Right ventricle myocardium superior (tissue), 1 donor: ENCODE results near the gene STAG3. TPM values are rescaled to one million over a fixed set of nuclear protein-coding genes. Genes with fewer than 3 reads are reported as not detected.
"Not testable (repeated sequence)": the region's sequence is repeated elsewhere in the genome, so short reads cannot be mapped to it uniquely, and the experiment has no call there.

Source experiments
- ATAC-seq: fragments of 200-7000 bp; cut with Tn5 transposase; one replicate; pipeline ENCODE4 v1.9.1; 2020; ENCODE audit warnings: mild to moderate bottlenecking; ENCODE audit not compliant: poor library complexity
- DNase-seq: peaks from one replicate; pipeline ENCODE4 v3.0.0-alpha.2; 2020
- intact Hi-C: fragments of 100-400 bp; cut with DNase I; formaldehyde crosslinking; loops from one replicate; pipeline ENCODE4 v1.11.2; 2022
- total RNA-seq: library from RNA; stranded (reverse); fragmentation: NEBNext Ultra II Directional; extraction: Animal tissue kit (Norgen Biotek cat#: 25700); gene quantifications from one replicate; pipeline ENCODE4 v1.2.1, GENCODE V29; 2021
- donor health status: DM: no; HTN: yes; CAD: no; lungs with severe emphysema.

Gene STAG3
- total RNA-seq, 1 donor from 2014 or later, result 0.94 TPM

- DNase-seq (no peak), ATAC-seq (peak; percentile 59)
- intact Hi-C loops, result no loop called here
These were observed 9.8 kb upstream of the STAG3 start for GRCh38 chr7:100167912-100168323.

DNA sequence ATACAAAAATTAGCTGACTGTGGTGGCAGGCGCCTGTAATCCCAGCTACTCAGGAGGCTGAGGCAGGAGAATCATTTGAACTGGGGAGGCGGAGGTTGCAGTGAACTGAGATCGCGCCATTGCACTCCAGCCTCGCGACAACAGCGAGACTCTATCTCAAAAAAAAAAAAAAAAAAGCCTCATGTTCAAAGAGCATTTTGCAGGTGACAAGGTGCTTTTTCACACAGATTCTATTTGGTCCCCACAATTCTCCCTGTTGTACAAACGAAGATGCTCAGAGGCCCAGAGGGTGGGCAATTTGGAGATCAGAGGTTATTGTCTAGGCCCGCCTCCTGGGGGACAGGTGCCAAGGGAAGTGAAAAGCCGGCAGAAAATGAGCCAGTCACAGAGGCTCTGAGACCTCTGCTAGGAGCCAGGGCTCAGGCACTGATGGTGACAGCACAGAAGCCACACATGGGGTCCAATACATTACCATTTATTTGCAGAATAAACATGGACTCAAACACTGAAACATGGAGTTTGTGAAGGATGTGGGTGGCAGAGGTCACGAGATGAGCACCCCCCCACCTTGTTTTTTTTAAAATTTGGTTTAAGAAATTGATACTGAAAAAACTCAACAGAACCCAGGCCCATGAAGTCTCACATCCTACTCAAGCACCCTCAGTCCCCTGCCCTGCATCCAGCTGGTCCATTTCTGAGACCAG, 8.4 kb upstream of the STAG3 start:
- intact Hi-C loops, result no loop called here
- ATAC-seq (no peak), DNase-seq (no peak)

- intact Hi-C loops, result no loop called here
- DNase-seq (no peak), ATAC-seq (no peak)
These were observed 7.4 kb upstream of the STAG3 start for GRCh38 chr7:100170101-100170897.

DNA sequence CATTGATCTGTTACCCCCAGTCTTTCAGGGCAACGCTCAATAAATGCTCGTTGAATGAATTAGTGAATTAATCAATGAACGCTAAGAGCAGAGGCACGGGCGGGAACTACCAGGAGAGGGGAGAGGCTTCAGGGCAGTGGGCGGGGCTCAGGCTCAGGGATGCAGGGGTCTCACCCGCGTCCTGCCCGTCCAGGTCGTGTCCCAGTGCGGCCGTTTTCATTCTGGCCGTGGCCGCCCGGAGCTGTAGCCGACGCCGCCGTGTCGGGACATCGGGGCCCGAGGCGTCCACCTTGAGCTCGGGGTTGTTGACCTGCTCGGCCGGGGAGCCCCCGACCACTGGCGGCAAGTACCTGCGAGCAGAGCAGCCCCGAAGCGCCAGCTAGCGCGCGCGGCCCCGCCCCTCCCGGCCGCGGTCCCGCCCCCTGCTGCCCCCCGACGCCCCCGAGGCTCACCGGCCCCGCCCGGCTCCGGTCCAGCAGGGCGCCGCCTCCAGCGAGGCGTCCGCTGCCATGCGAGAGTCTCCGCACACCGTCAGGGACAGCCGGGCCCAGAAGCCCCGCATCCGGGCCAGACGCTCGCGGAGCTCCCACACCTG, 6.5 kb upstream of the STAG3 start:
- DNase-seq, result no peak

DNA sequence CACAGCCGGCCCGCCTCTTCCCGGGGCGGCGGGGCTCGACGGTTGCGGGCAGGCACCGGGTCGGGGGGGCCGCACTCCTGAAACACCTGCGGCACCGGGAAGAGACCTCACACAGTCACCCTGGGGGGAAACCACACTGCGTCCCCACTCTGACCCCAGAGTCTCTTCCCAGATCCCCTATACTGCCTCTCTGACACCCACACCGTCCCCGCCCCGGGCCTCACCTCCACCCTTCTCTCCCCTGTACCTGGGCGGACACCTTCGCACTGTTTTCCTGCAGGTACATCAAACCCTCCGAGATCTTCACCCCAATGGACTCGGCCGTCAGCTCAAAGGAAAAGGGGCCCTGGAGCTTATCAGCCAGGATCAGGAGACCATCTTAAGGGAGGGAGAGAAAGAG, 5.9 kb upstream of the STAG3 start:
- no peak for DNase-seq
- no peak for ATAC-seq
- intact Hi-C loops, result no loop called here

More for the DNA sequence above, 6.5 kb upstream of the STAG3 start:
- intact Hi-C loops, result no loop called here
- no peak for ATAC-seq

- no peak for DNase-seq
- intact Hi-C loops, result no loop called here
These were observed 3.8 kb upstream of the STAG3 start for GRCh38 chr7:100173806-100174495.

GRCh38 chr7:100174582-100174981, 3.1 kb upstream of the STAG3 start:
- ATAC-seq, result no peak
- intact Hi-C loops, result no loop called here
- DNase-seq, result no peak

More at GRCh38 chr7:100173806-100174495, 3.8 kb upstream of the STAG3 start:
- ATAC-seq, result no peak

DNA sequence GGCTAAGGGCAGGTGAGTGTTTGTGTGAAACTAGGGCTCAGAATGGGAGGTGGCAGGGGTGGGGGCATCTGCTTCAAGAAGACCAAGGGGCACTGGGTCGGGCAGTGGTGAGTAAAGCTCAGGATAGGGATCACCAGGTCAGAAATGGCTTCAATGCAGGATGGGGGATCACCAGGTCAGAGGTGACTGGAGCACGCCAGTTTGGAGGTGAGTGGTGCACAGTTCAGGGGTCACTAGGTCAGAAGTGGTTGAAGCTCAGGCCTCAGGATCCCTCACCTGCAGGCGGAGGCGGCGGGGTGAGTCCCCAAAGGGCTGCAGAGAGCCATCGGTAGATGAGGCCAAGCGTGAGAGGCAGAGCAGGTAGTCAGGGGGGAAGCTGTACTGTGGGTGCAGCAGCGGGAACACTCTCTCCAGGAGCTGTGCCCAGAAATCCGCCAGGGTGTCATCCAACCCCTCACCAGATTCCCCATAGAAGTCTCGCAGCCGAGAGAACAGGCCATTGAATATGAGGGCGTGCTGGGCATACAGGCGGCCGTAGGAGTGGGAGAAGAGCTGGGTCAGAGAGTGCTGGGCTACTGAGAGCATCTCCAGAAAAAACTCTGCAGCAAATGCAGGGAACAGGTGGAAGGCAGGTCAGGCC, 2.3 kb upstream of the STAG3 start:
- no peak for ATAC-seq
- DNase-seq, result no peak
- intact Hi-C loops, result no loop called here

GRCh38 chr7:100176096-100177044, 1.3 kb upstream of the STAG3 start:
- DNase-seq (no peak), ATAC-seq (no peak)
- intact Hi-C loops, result no loop called here

DNA sequence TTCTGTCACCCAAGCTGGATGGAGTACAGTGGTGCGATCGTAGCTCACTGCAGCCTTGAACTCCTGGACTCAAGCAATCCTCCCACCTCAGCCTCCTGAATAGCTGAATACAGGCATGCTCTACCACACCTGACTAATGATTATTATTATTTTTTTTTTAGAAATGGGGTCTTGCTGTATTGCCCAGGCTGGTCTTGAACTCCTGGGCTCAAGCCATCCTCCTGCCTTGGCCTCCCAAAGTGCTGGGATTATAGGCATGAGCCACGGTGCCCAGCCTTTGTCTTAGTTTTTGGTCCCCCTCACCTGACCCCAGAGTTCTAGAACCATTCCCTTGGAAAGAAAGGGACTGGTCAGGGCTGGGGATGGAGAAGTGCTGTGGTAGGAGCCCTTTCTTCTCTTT, 2.4 kb downstream of the STAG3 start:
- intact Hi-C loops, DNase-seq, ATAC-seq: not testable (repeated sequence)

DNA sequence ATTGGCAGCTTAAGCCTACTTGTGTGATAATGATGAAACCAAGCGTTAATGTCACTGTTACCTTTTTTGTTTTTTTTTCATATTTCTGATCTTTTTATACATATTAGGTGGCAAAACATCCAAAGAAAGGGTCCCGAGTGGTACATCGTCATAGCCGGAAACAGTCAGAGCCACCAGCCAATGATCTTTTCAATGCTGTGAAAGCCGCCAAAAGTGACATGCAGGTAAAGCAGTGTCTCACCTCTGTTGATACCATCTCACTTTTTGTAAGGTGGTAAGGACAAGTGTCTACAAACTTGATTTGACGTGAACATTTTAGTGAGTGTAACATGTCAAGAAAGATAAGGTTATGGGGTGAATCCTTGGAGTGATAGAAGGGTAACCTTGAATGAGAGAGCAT, 4.9 kb downstream of the STAG3 start:
- ATAC-seq, intact Hi-C loops, DNase-seq: not testable (repeated sequence)

DNA sequence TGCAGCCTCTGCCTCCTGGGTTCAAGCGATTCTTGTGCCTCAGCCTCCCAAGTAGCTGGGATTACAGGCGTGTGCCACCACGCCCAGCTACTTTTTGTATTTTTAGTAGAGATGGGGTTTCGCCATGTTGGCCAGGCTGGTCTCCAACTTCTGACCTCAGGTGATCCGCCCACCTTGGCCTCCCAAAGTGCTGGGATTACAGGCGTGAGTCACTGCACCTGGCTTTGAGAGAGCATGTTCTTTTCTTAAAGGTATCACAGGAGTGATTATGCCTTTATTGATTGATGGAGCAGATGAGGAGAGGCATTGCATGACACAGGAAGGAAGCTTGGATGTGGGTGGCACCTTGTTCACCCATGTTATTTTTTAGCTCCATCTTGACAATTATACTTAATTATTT, 5.4 kb downstream of the STAG3 start:
- intact Hi-C loops, ATAC-seq, DNase-seq: not testable (repeated sequence)

GRCh38 chr7:100185726-100186125, 8.0 kb downstream of the STAG3 start:
- DNase-seq (no peak), ATAC-seq (no peak)
- intact Hi-C loops, result no loop called here

DNA sequence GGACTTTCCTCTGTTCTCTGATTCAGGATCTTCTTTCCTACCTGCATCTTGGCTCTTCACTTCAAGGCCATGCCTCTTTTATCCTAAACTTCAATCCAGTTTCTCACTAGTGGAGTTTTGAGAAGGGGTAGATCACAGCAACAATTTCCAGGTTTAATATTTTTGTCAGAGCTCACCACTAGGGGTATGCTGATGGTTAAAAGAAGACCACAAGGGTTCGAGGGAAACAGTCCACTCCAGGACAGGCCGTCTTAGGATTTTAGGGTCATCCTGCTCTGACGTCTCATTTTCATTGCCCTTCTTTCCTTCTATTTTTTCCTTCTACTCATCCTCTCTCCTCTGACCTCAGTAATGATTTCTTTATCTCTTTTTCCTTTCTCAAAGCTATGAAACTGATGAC, 11.3 kb downstream of the STAG3 start:
- no peak for DNase-seq
- intact Hi-C loops, result no loop called here
- no peak for ATAC-seq

- intact Hi-C loops, result no loop called here
- ATAC-seq (no peak), DNase-seq (no peak)
These were observed 12.5 kb downstream of the STAG3 start for GRCh38 chr7:100190048-100190711.

DNA sequence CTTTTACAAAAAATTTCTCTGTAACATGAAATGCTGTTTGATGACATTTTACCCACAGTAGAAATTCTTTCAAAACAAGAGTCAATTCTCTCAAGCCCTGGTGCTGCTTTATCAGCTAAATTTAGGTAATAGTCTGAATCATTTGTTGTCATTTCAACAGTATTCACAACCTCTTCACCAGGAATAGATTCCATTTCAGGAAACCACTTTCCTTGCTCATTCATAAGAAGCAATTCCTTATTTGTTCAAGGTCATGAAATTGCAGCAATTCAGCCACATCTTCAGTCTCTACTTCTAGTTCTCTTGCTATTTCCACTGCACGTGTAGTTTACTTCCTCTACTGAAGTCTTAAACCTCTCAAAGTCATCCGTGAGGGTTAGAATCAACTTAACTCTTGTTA, 14.1 kb downstream of the STAG3 start:
- intact Hi-C loops, result no loop called here
- ATAC-seq, result no peak
- no peak for DNase-seq

DNA sequence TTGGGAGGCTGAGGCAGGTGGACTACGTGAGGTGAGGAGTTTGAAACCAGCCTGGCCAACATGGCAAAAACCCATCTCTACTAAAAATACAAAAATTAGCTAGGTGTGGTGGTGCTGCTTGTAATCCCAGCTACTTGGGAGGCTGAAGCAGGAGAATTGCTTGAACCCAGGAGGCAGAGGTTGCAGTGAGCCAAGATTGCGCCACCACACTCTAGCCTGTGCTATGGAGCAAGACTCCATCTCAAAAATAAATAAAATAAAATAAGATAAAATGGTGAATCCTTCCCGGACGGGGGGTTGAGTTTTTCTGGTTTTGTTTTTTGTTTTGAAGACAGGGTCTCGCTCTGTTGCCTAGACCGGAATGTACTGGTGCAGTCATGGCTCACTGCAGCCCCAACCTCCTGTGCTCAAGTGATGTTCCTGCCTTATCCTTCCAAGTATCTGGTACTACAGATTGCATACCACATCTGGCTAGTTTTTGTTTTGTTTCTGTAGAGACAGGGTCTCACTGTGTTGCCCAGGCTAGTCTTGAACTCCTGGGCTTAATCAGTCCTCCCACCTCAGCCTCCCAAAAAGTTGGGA, 14.7 kb downstream of the STAG3 start:
- DNase-seq, intact Hi-C loops, ATAC-seq: not testable (repeated sequence)
